ENCODE data around the gene MN1.

GRCh38 chr22:27808451-27809225, 7.1 kb upstream of the MN1 start:
- TF ChIP-seq CTCF (IDR thresholded peaks at IDR 0.05; ENCODE audit: low read length): no peak
- TF ChIP-seq EZH2 (optimal IDR thresholded peaks at IDR 0.05; ENCODE audit: low read depth, low read length): no peak
- TF ChIP-seq EZH2phosphoT487 (IDR thresholded peaks at IDR 0.05; ENCODE audit: low read length): no peak
